Naive B cell (primary cell): Measurements from ENCODE around the gene PSMB11. TPM values are rescaled to one million over a fixed set of nuclear protein-coding genes. Genes with fewer than 3 reads are reported as not detected.
"Not testable (repeated sequence)": the region's sequence is repeated elsewhere in the genome, so short reads cannot be mapped to it uniquely, and the experiment has no call there.

Experiments used
- ATAC-seq, 2 donors: fragments of 150-1000 bp; cut with Tn5 transposase; 2 replicates each; pipeline ENCODE4 v1.10.0; 2021; ENCODE audit warnings: low read depth in 2 of 2, mild to moderate bottlenecking in 2 of 2, moderate library complexity in 2 of 2
- DNase-seq: peaks from one replicate; pipeline ENCODE4 v3.0.0; 2022
- H3K27ac Mint-ChIP-seq, 6 donors: one replicate each; pipeline ENCODE4 v1.8.0; 2020 to 2022; ENCODE audit warnings: mild to moderate bottlenecking in 6 of 6, mixed read lengths in 6 of 6, moderate library complexity in 5 of 6, inconsistent platforms in 2 of 6
- H3K27me3 Mint-ChIP-seq, 3 donors: one replicate each; pipeline ENCODE4 v1.8.0; 2021 to 2022; ENCODE audit warnings: mixed read lengths in 3 of 3, mild to moderate bottlenecking in 1 of 3
- H3K36me3 Mint-ChIP-seq, 2 donors: one replicate each; pipeline ENCODE4 v1.8.0; 2020 to 2022; ENCODE audit warnings: mixed read lengths in 2 of 2, inconsistent platforms in 1 of 2, mild to moderate bottlenecking in 1 of 2
- H3K4me1 Mint-ChIP-seq, 3 donors: one replicate each; pipeline ENCODE4 v1.8.0; 2020 to 2022; ENCODE audit warnings: mixed read lengths in 3 of 3, inconsistent platforms in 1 of 3, mild to moderate bottlenecking in 1 of 3, moderate library complexity in 1 of 3
- H3K4me3 Mint-ChIP-seq, 8 donors: one replicate each; pipeline ENCODE4 v1.8.0; 2020 to 2022; ENCODE audit warnings: mild to moderate bottlenecking in 8 of 8, mixed read lengths in 8 of 8, moderate library complexity in 8 of 8, inconsistent platforms in 2 of 8
- H3K9me3 Mint-ChIP-seq, 7 donors: one replicate each; pipeline ENCODE4 v1.8.0; 2020 to 2022; ENCODE audit warnings: mixed read lengths in 7 of 7, mild to moderate bottlenecking in 5 of 7, inconsistent platforms in 2 of 7, moderate library complexity in 1 of 7
- polyA plus RNA-seq, 6 donors: library from polyadenylated mRNA; unstranded; fragments of 300-500 nt; fragmentation: Illumina TruSeq; gene quantifications; one replicate each; pipeline ENCODE4 v1.2.3, GENCODE V29; 2021; ENCODE audit warnings: low read depth in 6 of 6

Gene PSMB11
- polyA plus RNA-seq, 6 donors from 2014 or later = not detected

DNA sequence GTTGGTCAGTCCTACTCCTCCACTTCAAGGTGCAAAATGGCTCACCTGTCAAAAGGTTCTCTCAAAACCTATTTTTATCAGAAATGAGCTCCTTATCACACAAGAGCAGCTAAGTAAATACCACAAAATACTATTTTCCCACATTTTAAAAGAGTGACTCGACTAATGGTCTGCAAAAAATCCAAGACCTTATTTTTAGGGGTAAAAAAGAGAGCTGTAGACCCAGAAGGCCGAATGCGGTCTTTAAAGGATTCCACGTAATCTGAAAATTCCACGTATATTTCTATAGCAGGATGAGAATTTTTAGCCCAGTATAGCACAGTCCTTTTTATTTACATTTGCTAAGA, 35.9 kb upstream of the PSMB11 start:
- no peak for ATAC-seq
- Mint-ChIP-seq H3K27me3 (no peaks in the 10 kb centered on the region), H3K27ac (peak overlapping the region; percentile 58 to 97 (median 96)), H3K4me3 (peak overlapping the region; percentile 94 to 99 (median 98)), H3K36me3 (no peaks in the 10 kb centered on the region), H3K9me3 (no peaks in the 10 kb centered on the region), H3K4me1 (peaks cover 10 to 45% (median 15%) of the 10 kb centered on the region in 3 donors)
- no peak for DNase-seq

DNA sequence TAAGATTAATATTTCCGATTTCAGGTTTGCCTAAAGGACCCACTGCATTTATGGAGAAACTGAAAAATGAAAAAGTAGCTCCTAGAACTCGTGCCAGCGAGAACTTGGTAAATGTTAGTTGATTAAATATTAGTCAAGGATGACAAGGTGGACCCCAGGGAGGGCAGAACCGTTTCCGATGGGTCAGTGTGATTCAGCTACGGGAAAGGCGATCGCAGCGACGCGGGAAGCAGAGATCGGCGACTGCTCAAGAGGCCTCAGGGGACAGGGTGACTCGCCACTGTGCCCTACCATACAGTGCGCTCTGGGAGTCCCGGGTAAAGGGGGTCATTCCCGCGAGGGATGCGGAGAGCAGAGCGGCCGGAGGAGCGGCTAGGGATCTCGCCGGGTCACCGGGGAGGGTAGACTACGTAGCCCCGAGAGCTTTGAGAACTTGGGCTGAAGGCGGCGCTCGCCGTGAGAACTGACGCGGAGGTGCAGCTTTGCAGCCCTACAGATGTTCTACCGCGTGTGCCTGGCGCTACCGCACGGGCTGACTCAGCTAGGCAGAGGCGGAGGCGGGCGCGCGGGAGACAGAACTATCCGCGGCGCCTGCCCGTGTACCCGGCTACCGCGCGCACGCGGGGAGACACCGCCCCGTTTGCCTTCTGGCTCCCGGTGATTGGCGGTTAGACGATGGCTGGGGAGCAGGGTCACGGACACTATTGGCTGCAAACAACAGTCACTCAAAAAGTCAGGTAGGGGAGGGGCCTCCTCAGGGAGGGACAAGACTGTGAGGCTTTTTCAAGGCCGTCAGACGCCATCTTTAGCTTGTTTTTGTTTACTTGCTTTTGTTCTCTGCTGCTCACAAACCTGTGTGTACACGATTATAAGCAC, 35.2 kb upstream of the PSMB11 start:
- peak; percentile 91 to 92 for ATAC-seq

DNA sequence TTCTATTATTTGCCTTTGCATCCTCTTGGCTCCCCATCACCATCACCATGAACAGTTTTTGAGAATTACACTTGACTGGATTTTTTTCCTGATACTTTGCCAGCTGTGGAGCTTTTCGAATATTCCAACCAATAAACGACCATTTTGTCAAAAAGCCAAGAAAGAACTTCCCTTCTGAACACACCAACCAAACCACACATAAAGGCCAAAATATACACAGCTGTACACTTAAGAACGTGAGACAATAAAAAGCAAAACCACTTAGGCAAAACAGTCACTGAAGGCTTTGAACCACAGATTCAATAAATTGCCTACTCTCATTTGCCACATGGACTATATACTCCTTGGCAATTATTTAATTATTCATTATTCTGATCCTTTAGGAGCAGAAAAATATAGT, 33.2 kb upstream of the PSMB11 start:
- ATAC-seq = no peak
- H3K9me3 Mint-ChIP-seq = no peaks in the 10 kb centered on the region
- no peaks in the 10 kb centered on the region for H3K36me3 Mint-ChIP-seq
- peaks cover 10 to 45% (median 18%) of the 10 kb centered on the region in 3 donors for H3K4me1 Mint-ChIP-seq
- H3K4me3 Mint-ChIP-seq = peak overlapping the region in 7 of 8 donors; percentile 16 to 97 (median 94)
- no peaks in the 10 kb centered on the region for H3K27me3 Mint-ChIP-seq
- peak overlapping the region in 5 of 6 donors; percentile 1 to 88 (median 57) for H3K27ac Mint-ChIP-seq
- no peak for DNase-seq

More for the DNA sequence above, 35.2 kb upstream of the PSMB11 start:
- Mint-ChIP-seq H3K4me3 (peak overlapping the region; percentile 94 to 99 (median 98)), H3K4me1 (peaks cover 10 to 45% (median 18%) of the 10 kb centered on the region in 3 donors), H3K27ac (peak overlapping the region; percentile 88 to 97 (median 97)), H3K27me3 (no peaks in the 10 kb centered on the region), H3K9me3 (no peaks in the 10 kb centered on the region), H3K36me3 (no peaks in the 10 kb centered on the region)
- DNase-seq = peak; percentile 98

DNA sequence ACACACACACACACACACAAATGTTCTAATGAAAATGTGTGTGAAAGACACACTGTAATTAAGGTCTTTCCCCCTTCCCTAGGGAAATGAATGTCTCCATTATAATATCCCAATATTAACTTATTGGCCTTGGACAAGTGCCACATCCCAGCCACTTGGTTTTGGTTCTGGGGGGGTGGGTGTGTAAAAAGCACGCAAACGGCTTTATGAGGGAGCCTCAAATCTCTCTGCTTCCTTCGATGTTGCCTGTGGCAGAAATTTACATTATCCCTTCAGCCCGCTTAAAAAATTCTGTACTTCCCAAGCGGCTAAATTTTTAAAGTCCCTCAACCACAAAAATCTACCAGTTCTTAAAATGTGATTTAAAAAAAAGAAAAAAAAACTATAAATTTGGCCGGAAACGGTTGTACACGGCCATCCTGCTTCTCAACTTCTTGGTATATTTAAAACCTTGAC, 32.5 kb upstream of the PSMB11 start:
- ATAC-seq (no peak), DNase-seq (no peak)
- H3K9me3 Mint-ChIP-seq = no peaks in the 10 kb centered on the region
- no peaks in the 10 kb centered on the region for H3K36me3 Mint-ChIP-seq
- peak overlapping the region; percentile 73 to 95 (median 89) for H3K27ac Mint-ChIP-seq
- H3K4me1 Mint-ChIP-seq = peaks cover 10 to 45% (median 18%) of the 10 kb centered on the region in 3 donors
- H3K27me3 Mint-ChIP-seq = no peaks in the 10 kb centered on the region
- H3K4me3 Mint-ChIP-seq = peak overlapping the region; percentile 89 to 97 (median 94)

DNA sequence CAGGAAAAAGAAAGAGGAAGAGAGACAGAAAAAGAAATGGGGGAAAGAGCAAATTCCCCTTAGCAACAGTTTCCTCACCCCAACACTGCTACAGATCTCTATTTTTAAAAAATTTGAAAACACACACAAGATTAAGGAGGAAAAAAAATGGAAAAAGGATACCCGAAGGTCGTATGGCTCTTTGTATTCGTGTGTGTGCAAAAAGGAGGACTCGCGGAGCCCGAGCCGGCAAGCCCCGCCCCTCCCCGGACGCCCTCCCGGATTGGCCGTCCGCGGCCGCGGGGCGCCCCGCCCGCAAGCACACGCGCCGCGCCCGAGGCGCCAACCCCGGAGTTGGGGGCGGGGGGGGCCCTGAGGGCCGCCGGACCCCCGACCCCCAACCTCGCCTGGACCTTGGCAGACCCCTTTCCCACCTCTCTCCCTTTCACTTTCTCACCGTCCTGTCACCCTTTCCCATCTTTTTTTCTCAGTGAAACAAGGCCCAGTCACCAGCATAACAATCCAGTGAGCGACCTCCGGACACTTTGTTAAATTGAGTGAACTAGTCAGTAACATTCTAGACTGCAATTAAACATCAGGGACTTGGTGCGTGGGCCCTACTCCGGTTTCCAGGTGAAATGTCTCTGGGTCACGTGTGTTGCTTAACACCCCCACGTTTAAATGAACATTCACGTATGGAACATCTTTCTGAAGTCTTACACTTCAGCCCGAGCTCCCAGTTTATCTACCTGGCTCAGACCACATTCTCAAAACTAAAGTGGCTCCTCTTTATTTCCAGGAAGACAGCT, 31.9 kb upstream of the PSMB11 start, which contains the start of gene C14orf93:
Gene C14orf93, minus strand, starts transcription at position 205 of the 788 bp plus-strand sequence. CDS start 11,120 bp downstream, outside the sequence.
- peak; percentile 11 to 28 for ATAC-seq
- H3K4me1 Mint-ChIP-seq = peaks cover 10 to 42% (median 18%) of the 10 kb centered on the region in 3 donors

DNA sequence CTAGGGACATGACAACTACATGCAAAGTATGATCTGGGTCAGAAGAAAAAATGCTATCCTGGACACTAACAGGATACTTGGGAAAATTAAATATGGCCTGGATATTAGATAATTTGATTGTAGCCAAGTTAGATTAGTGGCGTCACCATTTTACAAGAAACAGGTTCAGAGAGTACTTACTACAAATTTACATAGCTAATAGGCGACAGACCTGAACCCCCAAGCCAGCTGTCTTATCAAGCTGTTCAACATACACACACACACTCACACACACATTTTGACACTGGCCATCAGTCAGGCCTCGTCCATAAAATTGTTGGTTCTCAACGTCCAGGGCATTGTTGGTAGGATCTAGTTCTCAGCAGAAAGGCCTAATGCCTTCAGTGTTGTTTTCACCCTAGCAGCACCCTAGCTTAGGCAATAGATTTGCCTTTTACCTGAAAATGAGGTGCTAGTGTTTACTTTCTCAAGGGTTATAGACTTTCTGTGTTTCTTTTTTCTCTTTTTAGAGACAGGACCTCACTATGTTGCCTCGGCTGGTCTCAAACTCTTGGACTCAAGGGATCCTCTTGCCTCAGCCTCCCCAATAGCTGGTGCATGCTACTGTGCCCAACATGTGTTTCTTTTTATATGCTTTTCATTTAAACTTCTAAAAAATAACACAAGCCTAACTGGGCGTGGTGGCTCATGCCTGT, 28.8 kb upstream of the PSMB11 start:
- ATAC-seq (no peak), DNase-seq (no peak)
- H3K9me3 Mint-ChIP-seq = no peaks in the 10 kb centered on the region
- peak overlapping the region in 1 of 6 donors; percentile 43 for H3K27ac Mint-ChIP-seq
- no peaks in the 10 kb centered on the region for H3K27me3 Mint-ChIP-seq
- H3K4me3 Mint-ChIP-seq = peak overlapping the region in 1 of 8 donors; percentile 34
- H3K36me3 Mint-ChIP-seq = no peaks in the 10 kb centered on the region
- peaks cover 9 to 16% (median 14%) of the 10 kb centered on the region in 3 donors for H3K4me1 Mint-ChIP-seq

More for the DNA sequence above, 31.9 kb upstream of the PSMB11 start, which contains the start of gene C14orf93:
- peak; percentile 69 for DNase-seq
- Mint-ChIP-seq H3K27me3 (no peaks in the 10 kb centered on the region), H3K9me3 (no peaks in the 10 kb centered on the region), H3K4me3 (peak within 1 kb of the TSS; percentile 92 to 97 (median 95)), H3K27ac (peak within 1 kb of the TSS; percentile 88 to 97 (median 96)), H3K36me3 (no peaks in the 10 kb centered on the region)

DNA sequence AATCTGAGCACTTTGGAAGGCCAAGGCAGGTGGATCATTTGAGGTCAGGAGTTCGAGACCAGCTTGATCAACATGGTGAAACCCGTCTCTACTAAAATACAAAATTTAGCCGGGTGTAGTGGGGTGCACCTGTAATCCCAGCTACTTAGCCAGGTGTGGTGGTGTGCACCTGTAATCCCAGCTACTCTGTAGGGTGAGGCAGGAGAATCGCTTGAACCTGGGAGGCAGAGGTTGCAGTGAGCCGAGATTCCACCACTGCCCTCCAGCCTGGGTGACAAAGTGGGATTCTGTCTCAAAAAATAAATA, 28.3 kb upstream of the PSMB11 start:
- H3K4me1 Mint-ChIP-seq = peaks cover 4 to 11% (median 10%) of the 10 kb centered on the region in 3 donors
- not testable (repeated sequence) for H3K4me3 Mint-ChIP-seq, ATAC-seq, H3K27me3 Mint-ChIP-seq, H3K27ac Mint-ChIP-seq, DNase-seq, H3K9me3 Mint-ChIP-seq, H3K36me3 Mint-ChIP-seq

DNA sequence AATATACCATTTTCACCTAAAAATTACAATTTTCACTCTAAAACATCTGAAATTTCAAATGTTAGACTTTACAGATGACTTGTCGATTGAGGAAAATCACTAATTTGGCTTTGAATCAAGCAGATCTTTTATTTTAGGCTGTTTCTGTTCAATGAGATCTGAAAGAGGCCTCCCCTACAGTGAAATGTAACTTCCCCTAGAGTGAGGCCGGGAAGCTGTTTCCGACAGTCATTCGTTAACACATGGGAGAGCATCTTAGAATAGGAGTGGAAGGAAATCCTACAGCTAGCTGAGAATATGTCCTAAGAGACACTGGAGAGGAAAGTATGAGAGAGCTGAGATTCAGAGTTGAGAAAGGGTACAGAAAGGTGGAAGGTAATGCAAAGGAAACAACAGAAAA, 26.4 kb upstream of the PSMB11 start:
- no peaks in the 10 kb centered on the region for H3K27me3 Mint-ChIP-seq
- no peak overlapping the region for H3K27ac Mint-ChIP-seq
- DNase-seq = no peak
- peaks cover 0 to 4% (median 0%) of the 10 kb centered on the region in 3 donors for H3K4me1 Mint-ChIP-seq
- H3K4me3 Mint-ChIP-seq = no peak overlapping the region
- H3K9me3 Mint-ChIP-seq = no peaks in the 10 kb centered on the region
- no peaks in the 10 kb centered on the region for H3K36me3 Mint-ChIP-seq
- no peak for ATAC-seq

DNA sequence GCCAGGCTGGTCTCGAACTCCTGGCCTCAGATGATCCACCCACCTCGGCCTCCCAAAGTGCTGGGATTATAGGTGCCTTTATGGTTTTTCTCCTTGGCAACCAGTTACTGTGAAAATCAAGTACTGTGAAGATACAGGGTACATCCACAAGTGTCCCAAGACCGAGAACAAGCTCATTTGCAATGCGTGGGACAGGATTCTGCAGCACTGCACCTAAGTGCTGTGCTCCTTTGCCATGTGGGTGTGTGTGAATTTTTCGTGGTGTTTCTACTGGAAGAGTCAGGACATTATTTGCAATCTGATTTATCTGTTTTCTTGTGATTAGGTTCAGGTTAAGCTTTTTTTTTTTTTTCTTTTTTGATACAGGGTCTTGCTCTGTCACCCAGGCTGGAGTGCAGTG, 24.9 kb upstream of the PSMB11 start:
- H3K4me3 Mint-ChIP-seq = no peak overlapping the region

DNA sequence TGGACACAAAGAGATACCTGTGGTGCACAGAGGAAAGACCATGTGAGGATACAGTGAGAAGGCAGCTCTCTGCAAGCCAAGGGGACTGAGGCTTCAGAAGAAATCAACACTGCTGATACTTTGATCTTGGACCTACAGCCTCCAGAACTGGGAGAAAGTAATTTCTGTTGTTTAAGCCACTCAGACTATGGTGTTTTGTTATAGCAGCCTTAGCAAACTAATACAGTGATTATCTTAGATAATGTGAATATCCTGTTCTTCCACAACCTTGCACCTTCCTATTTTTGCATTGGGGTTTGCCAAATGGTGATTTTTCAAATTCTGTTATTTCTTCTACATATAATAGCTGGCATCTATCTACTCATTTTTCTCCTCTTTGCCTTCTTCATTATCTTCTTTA, 23.9 kb upstream of the PSMB11 start:
- ATAC-seq = no peak
- Mint-ChIP-seq H3K4me1 (no peaks in the 10 kb centered on the region), H3K27me3 (no peaks in the 10 kb centered on the region), H3K36me3 (peaks cover 0 to 5% of the 10 kb centered on the region in 2 donors), H3K27ac (no peak overlapping the region), H3K4me3 (no peak overlapping the region), H3K9me3 (no peaks in the 10 kb centered on the region)
- DNase-seq = no peak

More for the DNA sequence above, 24.9 kb upstream of the PSMB11 start:
- Mint-ChIP-seq H3K36me3 (peaks cover 0 to 5% of the 10 kb centered on the region in 2 donors), H3K9me3 (no peaks in the 10 kb centered on the region), H3K27me3 (no peaks in the 10 kb centered on the region), H3K4me1 (no peaks in the 10 kb centered on the region), H3K27ac (no peak overlapping the region)
- DNase-seq = no peak
- ATAC-seq = no peak

DNA sequence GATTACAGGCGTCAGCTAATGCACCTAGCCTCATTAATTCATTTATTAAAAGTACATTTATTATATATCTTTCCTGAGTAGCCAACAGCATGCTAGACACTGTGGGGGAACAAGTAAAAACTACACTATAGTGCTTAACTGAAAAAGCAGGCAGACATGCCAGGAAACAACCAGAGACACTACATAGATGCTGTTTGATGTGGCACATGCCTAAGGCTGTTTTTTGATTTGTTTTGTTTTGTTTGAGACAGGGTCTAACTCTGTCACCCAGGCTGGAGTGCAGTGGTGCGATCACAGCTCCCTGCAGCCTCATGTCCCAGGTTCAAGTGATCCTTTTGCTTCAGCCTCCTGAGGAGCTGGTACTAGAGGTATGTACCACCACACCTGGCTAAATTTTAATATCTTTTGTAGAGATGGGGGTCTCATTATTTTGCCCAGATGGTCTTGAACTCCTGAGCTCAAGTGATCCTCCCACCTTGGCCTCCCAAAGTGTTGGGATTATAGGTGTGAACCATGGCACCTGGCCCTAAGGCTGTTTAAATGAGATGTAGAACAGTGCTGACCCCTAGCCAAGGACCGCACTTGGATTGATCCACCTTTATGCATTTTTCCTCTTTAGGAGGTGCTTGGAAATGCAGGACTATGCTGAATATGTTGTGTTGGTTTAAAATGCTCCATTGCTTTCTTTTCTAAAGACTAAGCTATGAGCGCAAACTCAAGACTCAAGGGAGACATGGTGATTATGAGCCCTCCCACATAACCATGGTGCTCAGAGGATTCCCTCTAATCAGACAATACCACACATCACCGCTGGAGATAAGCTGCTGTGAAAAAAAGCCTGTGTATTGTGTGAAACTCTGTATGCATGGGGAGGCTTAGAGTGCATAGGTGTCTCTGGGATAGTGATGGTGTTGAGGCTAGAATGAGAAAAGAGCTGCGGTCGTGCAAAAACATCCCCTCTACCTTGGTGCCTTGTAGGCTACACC, 21.6 kb upstream of the PSMB11 start:
- Mint-ChIP-seq H3K4me3 (no peak overlapping the region), H3K27me3 (no peaks in the 10 kb centered on the region), H3K27ac (peak overlapping the region in 1 of 6 donors; percentile 18), H3K36me3 (peaks cover 5 to 10% of the 10 kb centered on the region in 2 donors), H3K4me1 (peaks cover 2 to 5% (median 5%) of the 10 kb centered on the region in 3 donors), H3K9me3 (no peaks in the 10 kb centered on the region)
- no peak for DNase-seq
- ATAC-seq = no peak

DNA sequence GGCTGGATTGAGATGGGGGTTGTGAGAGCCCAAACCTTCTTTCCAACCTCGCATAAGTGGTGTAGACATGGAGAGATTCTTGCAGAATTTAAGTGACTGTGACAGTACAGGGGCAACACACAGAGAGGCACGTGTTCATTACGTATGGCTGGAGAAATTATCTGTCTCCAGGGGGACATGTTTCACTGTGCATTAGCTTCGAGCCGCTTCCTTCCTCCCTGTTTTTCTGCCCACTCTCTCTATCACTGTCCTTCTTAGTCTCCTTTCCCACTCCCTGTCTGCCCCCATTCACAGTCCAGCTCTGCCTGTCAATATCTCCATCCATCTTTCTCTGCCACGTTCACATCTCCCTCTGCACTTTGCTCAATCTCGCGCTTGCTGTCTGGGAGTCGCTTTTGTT, 20.6 kb upstream of the PSMB11 start:
- ATAC-seq (no peak), DNase-seq (no peak)
- H3K9me3 Mint-ChIP-seq = no peaks in the 10 kb centered on the region
- peak overlapping the region in 1 of 8 donors; percentile 34 for H3K4me3 Mint-ChIP-seq
- peak overlapping the region in 1 of 6 donors; percentile 6 for H3K27ac Mint-ChIP-seq
- H3K4me1 Mint-ChIP-seq = peaks cover 5 to 6% (median 6%) of the 10 kb centered on the region in 3 donors
- H3K27me3 Mint-ChIP-seq = no peaks in the 10 kb centered on the region
- H3K36me3 Mint-ChIP-seq = peaks cover 5 to 17% of the 10 kb centered on the region in 2 donors
